Adrenal gland (tissue), 12 donors: Measurements from ENCODE around the gene SLCO1B3. TPM values are rescaled to one million over a fixed set of nuclear protein-coding genes. Genes with fewer than 3 reads are reported as not detected.

Experiments used
- DNase-seq, 7 donors: peaks; one replicate each; pipeline ENCODE4 v3.0.0-alpha.2; 2019 to 2020
- H3K27ac ChIP-seq, 5 donors: fragments of 200-600 bp; sonication (generic) in 4 of 5; 1 replicate in 3 of 5; 2 replicates in 2 of 5; pipeline versions ENCODE4 v1.5.1 to v1.8.0; 2016 to 2020; ENCODE audit warnings: mild to moderate bottlenecking in 1 of 5
- H3K27me3 ChIP-seq: fragments of 200-600 bp; 2 replicates; pipeline ENCODE4 v1.8.0; 2021
- H3K36me3 ChIP-seq, 2 donors: fragments of 200-600 bp; replicated peaks in 1 of 2; 1 replicate in 1 of 2; 2 replicates in 1 of 2; pipeline versions ENCODE4 v1.5.1 to v1.8.0; 2018 to 2022
- H3K4me1 ChIP-seq, 2 donors: fragments of 200-600 bp; replicated peaks in 1 of 2; 1 replicate in 1 of 2; 2 replicates in 1 of 2; pipeline versions ENCODE4 v1.5.1 to v1.8.0; 2018 to 2021
- H3K4me3 ChIP-seq, 4 donors: fragments of 200-600 bp; sonication (generic) in 3 of 4; one replicate each; pipeline ENCODE4 v1.5.1; 2016 to 2018
- H3K9me3 ChIP-seq, 3 donors: fragments of 200-600 bp; sonication (generic) in 1 of 3; replicated peaks in 1 of 3; 1 replicate in 2 of 3; 2 replicates in 1 of 3; pipeline versions ENCODE4 v1.5.1 to v1.8.0; 2016 to 2021
- CTCF ChIP-seq, 6 experiments: fragments of 450-650 bp in 4 of 6; fragments of 200-600 bp in 2 of 6; sonication (generic) in 1 of 6; IDR thresholded peaks; 1 replicate in 5 of 6; 2 replicates in 1 of 6; pipeline versions ENCODE4 v1.5.1 to v1.8.0; 2016 to 2021; ENCODE audit warnings: antibody characterized with exemption in 6 of 6, mild to moderate bottlenecking in 2 of 6, moderate library complexity in 1 of 6
- POLR2A ChIP-seq, 2 donors: fragments of 450-650 bp; IDR thresholded peaks; one replicate each; pipeline ENCODE4 v1.6.1; 2017; ENCODE audit warnings: antibody characterized with exemption in 2 of 2, mild to moderate bottlenecking in 2 of 2, moderate library complexity in 1 of 2
- WGBS, 4 donors: extraction: QIAGEN DNeasy Blood & Tissue Kit in 2 of 4; methylation state at CpG; one replicate each; pipeline versions ENCODE4 v1.1.5 to v1.1.7; 2013 to 2017; 5-methylcytosine and 5-hydroxymethylcytosine counted together
- intact Hi-C, 2 donors: fragments of 100-400 bp; cut with DNase I; formaldehyde crosslinking; loops; one replicate each; pipeline versions ENCODE4 v1.14.1 to v1.15.0; 2022 to 2023
- polyA plus RNA-seq, 3 donors: library from polyadenylated mRNA; stranded (reverse); fragments of 200-250 nt in 2 of 3; fragments of 350-450 nt in 1 of 3; fragmentation: Illumina TruSeq in 1 of 3; extraction: RNeasy Lipid Tissue Mini Kit (QIAGEN cat#74804) in 1 of 3; gene quantifications; one replicate each; pipeline ENCODE4 v1.2.3, GENCODE V29; 2013 to 2014
- total RNA-seq, 9 donors: library from RNA; depleted of rRNA in 4 of 9; stranded (reverse); fragments of >200 nt in 4 of 9; fragments of 120-200 nt in 1 of 9; fragmentation: NEBNext Ultra II Directional in 1 of 9; extraction: Animal tissue kit (Norgen Biotek cat#: 25700) in 1 of 9; gene quantifications; one replicate each; pipeline versions ENCODE4 v1.1.0 to v1.2.4, GENCODE V29; 2013 to 2023
- donor health status: healthy with polysubstance abuse.
- donor health status: Bipolar disorder and iron deficiency.
- donor health status: DM: yes; HTN: yes; CAD: no.
- donor health status: DM: no; HTN: no; CAD: no.
- donor health status: DM: no; HTN: no; CAD: no.
- donor health status: DM: yes; HTN: yes; CAD: no.

Gene SLCO1B3
- total and polyA plus RNA-seq, 12 donors: 0.07 TPM; not detected in 11

- DNase-seq: no peak
- peaks cover 0 to 4% (median 0%) of the 10 kb centered on the region in 3 donors for H3K9me3 ChIP-seq
- no peaks in the 10 kb centered on the region for H3K27me3 ChIP-seq
- no peak overlapping the region for H3K27ac ChIP-seq
- intact Hi-C loops: no loop called here
- TF ChIP-seq CTCF (IDR thresholded peaks at IDR 0.05) (no peak), POLR2A (IDR thresholded peaks at IDR 0.05) (no peak)
- WGBS, 4 donors: 95 to 100% (median 98%) methylated on average over 1 of the region's 1 CpG
- no peaks in the 10 kb centered on the region for H3K4me1 ChIP-seq
- H3K4me3 ChIP-seq: no peak overlapping the region
- H3K36me3 ChIP-seq: no peaks in the 10 kb centered on the region
Observed at GRCh38 chr12:20917819-20918218, 107.3 kb downstream of the SLCO1B3 start.

GRCh38 chr12:20931894-20932293 lies 121.4 kb downstream of the SLCO1B3 start:
- Histone ChIP-seq H3K27me3 (no peaks in the 10 kb centered on the region), H3K9me3 (no peaks in the 10 kb centered on the region), H3K36me3 (no peaks in the 10 kb centered on the region), H3K4me3 (no peak overlapping the region), H3K4me1 (no peaks in the 10 kb centered on the region), H3K27ac (no peak overlapping the region)
- intact Hi-C loops: no loop called here
- WGBS, 4 donors: 60 to 87% (median 76%) methylated on average over 4 of the region's 4 CpGs
- TF ChIP-seq CTCF (IDR thresholded peaks at IDR 0.05) (no peak), POLR2A (IDR thresholded peaks at IDR 0.05) (no peak)
- no peak for DNase-seq

- peak in 2 of 7 donors; percentile 13 to 32 for DNase-seq
- H3K4me1 ChIP-seq: no peaks in the 10 kb centered on the region
- no peak overlapping the region for H3K4me3 ChIP-seq
- no peaks in the 10 kb centered on the region for H3K9me3 ChIP-seq
- H3K27me3 ChIP-seq: no peaks in the 10 kb centered on the region
- intact Hi-C loops: no loop called here
- H3K36me3 ChIP-seq: no peaks in the 10 kb centered on the region
- WGBS, 4 donors: 37 to 44% (median 40%) methylated on average over 5 of the region's 5 CpGs
- H3K27ac ChIP-seq: no peak overlapping the region
- TF ChIP-seq CTCF (IDR thresholded peaks at IDR 0.05): peak in 2 of 6 experiments; percentile 8 to 39
- no peak for TF ChIP-seq POLR2A (IDR thresholded peaks at IDR 0.05)
Observed at GRCh38 chr12:20946732-20947131, 136.2 kb downstream of the SLCO1B3 start.

- Histone ChIP-seq H3K27ac (no peak overlapping the region), H3K4me1 (no peaks in the 10 kb centered on the region), H3K27me3 (no peaks in the 10 kb centered on the region), H3K4me3 (no peak overlapping the region), H3K36me3 (no peaks in the 10 kb centered on the region), H3K9me3 (no peaks in the 10 kb centered on the region)
- DNase-seq: no peak
- no peak for TF ChIP-seq POLR2A (IDR thresholded peaks at IDR 0.05)
- TF ChIP-seq CTCF (IDR thresholded peaks at IDR 0.05): peak in 5 of 6 experiments; percentile 15 to 42 (median 26)
- intact Hi-C loops: no loop called here
- WGBS, 4 donors: 56 to 73% (median 60%) methylated on average over 3 of the region's 3 CpGs
Observed at GRCh38 chr12:20950248-20950647, 139.7 kb downstream of the SLCO1B3 start.
